Liver (tissue), 9 donors: Measurements from ENCODE around the gene PIR. TPM values are rescaled to one million over a fixed set of nuclear protein-coding genes. Genes with fewer than 3 reads are reported as not detected.

Experiments
- DNase-seq: peaks from one replicate; pipeline ENCODE4 v3.0.0-alpha.2; 2017; ENCODE audit warnings: low spot score
- H3K27ac ChIP-seq, 2 donors: one replicate each; pipeline ENCODE4 v1.7.0; 2013; ENCODE audit warnings: inconsistent platforms in 2 of 2, low read length in 2 of 2, control low read depth in 1 of 2, low read depth in 1 of 2, mild to moderate bottlenecking in 1 of 2
- H3K27me3 ChIP-seq, 4 donors: one replicate each; pipeline versions ENCODE4 v1.6.1 to v1.7.0; 2013; ENCODE audit warnings: low read length in 3 of 4, inconsistent platforms in 1 of 4, mild to moderate bottlenecking in 1 of 4, moderate library complexity in 1 of 4; ENCODE audit not compliant: control insufficient read depth in 4 of 4, insufficient read depth in 4 of 4
- H3K36me3 ChIP-seq, 4 donors: one replicate each; pipeline versions ENCODE4 v1.6.1 to v1.7.0; 2013; ENCODE audit warnings: low read length in 3 of 4, mild to moderate bottlenecking in 3 of 4, low read depth in 1 of 4, moderate library complexity in 1 of 4; ENCODE audit not compliant: control insufficient read depth in 4 of 4, insufficient read depth in 3 of 4
- H3K4me1 ChIP-seq, 4 donors: one replicate each; pipeline versions ENCODE4 v1.6.1 to v1.7.0; 2013; ENCODE audit warnings: low read length in 3 of 4, mild to moderate bottlenecking in 3 of 4, moderate library complexity in 1 of 4; ENCODE audit not compliant: control insufficient read depth in 4 of 4, insufficient read depth in 4 of 4
- H3K4me3 ChIP-seq, 3 donors: one replicate each; pipeline versions ENCODE4 v1.6.1 to v1.7.0; 2013; ENCODE audit warnings: low read length in 3 of 3, control low read depth in 1 of 3, low read depth in 1 of 3, mild to moderate bottlenecking in 1 of 3
- H3K9ac ChIP-seq, 2 donors: one replicate each; pipeline ENCODE4 v1.7.0; 2013; ENCODE audit warnings: low read length in 2 of 2, mild to moderate bottlenecking in 2 of 2, moderate library complexity in 2 of 2, control low read depth in 1 of 2, low read depth in 1 of 2
- H3K9me3 ChIP-seq, 4 donors: one replicate each; pipeline versions ENCODE4 v1.6.1 to v1.7.0; 2013; ENCODE audit warnings: low read length in 3 of 4; ENCODE audit not compliant: control insufficient read depth in 4 of 4
- EGR1 ChIP-seq, 2 donors: IDR thresholded peaks; 2 replicates each; pipeline ENCODE4 v1.6.1; 2016 to 2018; ENCODE audit warnings: antibody characterized with exemption in 2 of 2, low read depth in 2 of 2
- FOXA1 ChIP-seq: IDR thresholded peaks from 2 replicates; pipeline ENCODE4 v1.6.1; 2016; ENCODE audit warnings: antibody characterized with exemption
- FOXA2 ChIP-seq: IDR thresholded peaks from 2 replicates; pipeline ENCODE4 v1.6.1; 2016; ENCODE audit warnings: antibody characterized with exemption
- GABPA ChIP-seq, 2 donors: IDR thresholded peaks in 1 of 2; conservative IDR thresholded peaks in 1 of 2; 2 replicates each; pipeline ENCODE4 v1.6.1; 2016; ENCODE audit warnings: antibody characterized with exemption in 2 of 2, mild to moderate bottlenecking in 1 of 2, moderate library complexity in 1 of 2
- HNF4A ChIP-seq, 2 donors: conservative IDR thresholded peaks; 2 replicates each; pipeline ENCODE4 v1.6.1; 2016; ENCODE audit warnings: antibody characterized with exemption in 2 of 2, mild to moderate bottlenecking in 2 of 2
- HNF4G ChIP-seq: IDR thresholded peaks from 2 replicates; pipeline ENCODE4 v1.6.1; 2016; ENCODE audit warnings: antibody characterized with exemption
- JUND ChIP-seq, 2 donors: IDR thresholded peaks; 2 replicates each; pipeline ENCODE4 v1.6.1; 2016; ENCODE audit warnings: antibody characterized with exemption in 2 of 2
- NR2F2 ChIP-seq: IDR thresholded peaks from 2 replicates; pipeline ENCODE4 v1.6.1; 2016; ENCODE audit warnings: antibody characterized with exemption
- RAD21 ChIP-seq, 2 donors: IDR thresholded peaks; 2 replicates each; pipeline ENCODE4 v1.6.1; 2016; ENCODE audit warnings: antibody characterized with exemption in 2 of 2, mild to moderate bottlenecking in 2 of 2
- RXRA ChIP-seq, 2 donors: IDR thresholded peaks; 2 replicates each; pipeline ENCODE4 v1.6.1; 2017 to 2018; ENCODE audit warnings: antibody characterized with exemption in 2 of 2, mild to moderate bottlenecking in 1 of 2
- SP1 ChIP-seq: IDR thresholded peaks from 2 replicates; pipeline ENCODE4 v1.6.1; 2018; ENCODE audit warnings: antibody characterized with exemption, mild to moderate bottlenecking
- TAF1 ChIP-seq: conservative IDR thresholded peaks from 2 replicates; pipeline ENCODE4 v1.6.1; 2016; ENCODE audit warnings: antibody characterized with exemption, mild to moderate bottlenecking
- YY1 ChIP-seq: IDR thresholded peaks from 2 replicates; pipeline ENCODE4 v1.6.1; 2016; ENCODE audit warnings: antibody characterized with exemption, mild to moderate bottlenecking
- WGBS: extraction: QIAGEN DNeasy Blood & Tissue Kit; methylation state at CpG from one replicate; pipeline ENCODE4 v1.1.7; 2013; 5-methylcytosine and 5-hydroxymethylcytosine counted together
- polyA plus RNA-seq, 2 donors: library from polyadenylated mRNA; stranded (reverse) in 1 of 2; unstranded in 1 of 2; fragments of 200-250 nt in 1 of 2; fragments of >200 nt in 1 of 2; fragmentation: Nextera tagmentation in 1 of 2; extraction: Ambion mirVana in 1 of 2; gene quantifications; one replicate each; pipeline versions ENCODE4 v1.2.1 to v1.2.3, GENCODE V29; 2013 to 2015
- total RNA-seq, 2 donors: library from RNA; depleted of rRNA; stranded (reverse); fragments of >200 nt; gene quantifications; one replicate each; pipeline ENCODE4 v1.2.3, GENCODE V29; 2014
- TF ChIP-seq, protein P1 (sequence below): fragments of 150-350 bp; IDR thresholded peaks from 2 replicates; pipeline ENCODE4 v1.5.1; 2017; ENCODE audit warnings: improper control_type of control experiment, low read depth, low read length; ENCODE audit not compliant: missing input control
- TF ChIP-seq, protein P2 (sequence below): IDR thresholded peaks from 2 replicates; pipeline ENCODE4 v1.6.1; 2016; ENCODE audit warnings: antibody characterized with exemption
- TF ChIP-seq, protein P3 (sequence below): IDR thresholded peaks from 2 replicates; pipeline ENCODE4 v1.6.1; 2016; ENCODE audit warnings: antibody characterized with exemption
- TF ChIP-seq, protein P4 (sequence below): IDR thresholded peaks from 2 replicates; pipeline ENCODE4 v1.6.1; 2016; ENCODE audit warnings: antibody characterized with exemption, mild to moderate bottlenecking
- TF ChIP-seq, protein P5 (sequence below): IDR thresholded peaks from 2 replicates; pipeline ENCODE4 v1.6.1; 2016; ENCODE audit warnings: antibody characterized with exemption
- donor health status: healthy.
- donor health status: healthy.
- donor health status: healthy.
- donor health status: healthy.
- donor health status: healthy.

Gene PIR
- total and polyA plus RNA-seq, 4 donors, result 9.0 to 24.7 (median 17.0) TPM

DNA sequence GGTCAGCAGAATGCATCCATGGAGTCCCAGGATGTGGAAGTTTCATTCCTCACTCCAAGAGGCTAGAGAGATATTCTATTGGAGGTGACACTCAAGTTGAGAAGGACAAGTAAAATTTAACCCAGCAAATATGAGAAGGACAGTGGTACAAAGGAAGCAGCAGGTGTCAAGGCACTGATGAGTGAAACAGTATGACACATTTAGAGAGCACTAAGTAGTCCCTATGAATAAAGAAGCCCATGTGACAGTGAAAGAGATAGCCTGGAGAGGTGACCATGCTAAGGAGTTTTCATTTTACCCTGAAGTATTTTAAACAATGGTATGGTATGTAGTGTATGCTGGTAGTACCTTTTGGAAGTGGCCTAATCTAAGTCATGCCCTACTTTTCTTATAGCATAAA is 16.7 kb upstream of the PIR start:
- H3K4me3 ChIP-seq, result no peak overlapping the region
- DNase-seq, result no peak
- H3K4me1 ChIP-seq, result no peaks in the 10 kb centered on the region
- no peaks in the 10 kb centered on the region for H3K9me3 ChIP-seq
- H3K36me3 ChIP-seq, result no peaks in the 10 kb centered on the region
- TF ChIP-seq TAF1, result no peak
- TF ChIP-seq HNF4G, result no peak
- no peak for TF ChIP-seq GABPA (IDR thresholded peaks at IDR 0.05 in 1 of 2, conservative IDR thresholded peaks at IDR 0.05 in 1 of 2)
- no peak for TF ChIP-seq YY1
- TF ChIP-seq, protein P1, sequence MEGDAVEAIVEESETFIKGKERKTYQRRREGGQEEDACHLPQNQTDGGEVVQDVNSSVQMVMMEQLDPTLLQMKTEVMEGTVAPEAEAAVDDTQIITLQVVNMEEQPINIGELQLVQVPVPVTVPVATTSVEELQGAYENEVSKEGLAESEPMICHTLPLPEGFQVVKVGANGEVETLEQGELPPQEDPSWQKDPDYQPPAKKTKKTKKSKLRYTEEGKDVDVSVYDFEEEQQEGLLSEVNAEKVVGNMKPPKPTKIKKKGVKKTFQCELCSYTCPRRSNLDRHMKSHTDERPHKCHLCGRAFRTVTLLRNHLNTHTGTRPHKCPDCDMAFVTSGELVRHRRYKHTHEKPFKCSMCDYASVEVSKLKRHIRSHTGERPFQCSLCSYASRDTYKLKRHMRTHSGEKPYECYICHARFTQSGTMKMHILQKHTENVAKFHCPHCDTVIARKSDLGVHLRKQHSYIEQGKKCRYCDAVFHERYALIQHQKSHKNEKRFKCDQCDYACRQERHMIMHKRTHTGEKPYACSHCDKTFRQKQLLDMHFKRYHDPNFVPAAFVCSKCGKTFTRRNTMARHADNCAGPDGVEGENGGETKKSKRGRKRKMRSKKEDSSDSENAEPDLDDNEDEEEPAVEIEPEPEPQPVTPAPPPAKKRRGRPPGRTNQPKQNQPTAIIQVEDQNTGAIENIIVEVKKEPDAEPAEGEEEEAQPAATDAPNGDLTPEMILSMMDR, result no peak
- TF ChIP-seq SP1, result no peak
- no peak for TF ChIP-seq FOXA2
- no peak for TF ChIP-seq HNF4A (conservative IDR thresholded peaks at IDR 0.05)
- TF ChIP-seq, protein P2, sequence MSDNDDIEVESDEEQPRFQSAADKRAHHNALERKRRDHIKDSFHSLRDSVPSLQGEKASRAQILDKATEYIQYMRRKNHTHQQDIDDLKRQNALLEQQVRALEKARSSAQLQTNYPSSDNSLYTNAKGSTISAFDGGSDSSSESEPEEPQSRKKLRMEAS, result no peak
- TF ChIP-seq, protein P3, sequence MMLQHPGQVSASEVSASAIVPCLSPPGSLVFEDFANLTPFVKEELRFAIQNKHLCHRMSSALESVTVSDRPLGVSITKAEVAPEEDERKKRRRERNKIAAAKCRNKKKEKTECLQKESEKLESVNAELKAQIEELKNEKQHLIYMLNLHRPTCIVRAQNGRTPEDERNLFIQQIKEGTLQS, result no peak
- TF ChIP-seq NR2F2, result no peak
- no peak for TF ChIP-seq RAD21 (IDR thresholded peaks at IDR 0.05)
- TF ChIP-seq FOXA1, result no peak
- TF ChIP-seq, protein P4, sequence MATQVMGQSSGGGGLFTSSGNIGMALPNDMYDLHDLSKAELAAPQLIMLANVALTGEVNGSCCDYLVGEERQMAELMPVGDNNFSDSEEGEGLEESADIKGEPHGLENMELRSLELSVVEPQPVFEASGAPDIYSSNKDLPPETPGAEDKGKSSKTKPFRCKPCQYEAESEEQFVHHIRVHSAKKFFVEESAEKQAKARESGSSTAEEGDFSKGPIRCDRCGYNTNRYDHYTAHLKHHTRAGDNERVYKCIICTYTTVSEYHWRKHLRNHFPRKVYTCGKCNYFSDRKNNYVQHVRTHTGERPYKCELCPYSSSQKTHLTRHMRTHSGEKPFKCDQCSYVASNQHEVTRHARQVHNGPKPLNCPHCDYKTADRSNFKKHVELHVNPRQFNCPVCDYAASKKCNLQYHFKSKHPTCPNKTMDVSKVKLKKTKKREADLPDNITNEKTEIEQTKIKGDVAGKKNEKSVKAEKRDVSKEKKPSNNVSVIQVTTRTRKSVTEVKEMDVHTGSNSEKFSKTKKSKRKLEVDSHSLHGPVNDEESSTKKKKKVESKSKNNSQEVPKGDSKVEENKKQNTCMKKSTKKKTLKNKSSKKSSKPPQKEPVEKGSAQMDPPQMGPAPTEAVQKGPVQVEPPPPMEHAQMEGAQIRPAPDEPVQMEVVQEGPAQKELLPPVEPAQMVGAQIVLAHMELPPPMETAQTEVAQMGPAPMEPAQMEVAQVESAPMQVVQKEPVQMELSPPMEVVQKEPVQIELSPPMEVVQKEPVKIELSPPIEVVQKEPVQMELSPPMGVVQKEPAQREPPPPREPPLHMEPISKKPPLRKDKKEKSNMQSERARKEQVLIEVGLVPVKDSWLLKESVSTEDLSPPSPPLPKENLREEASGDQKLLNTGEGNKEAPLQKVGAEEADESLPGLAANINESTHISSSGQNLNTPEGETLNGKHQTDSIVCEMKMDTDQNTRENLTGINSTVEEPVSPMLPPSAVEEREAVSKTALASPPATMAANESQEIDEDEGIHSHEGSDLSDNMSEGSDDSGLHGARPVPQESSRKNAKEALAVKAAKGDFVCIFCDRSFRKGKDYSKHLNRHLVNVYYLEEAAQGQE, result no peak
- no peak for TF ChIP-seq RXRA (IDR thresholded peaks at IDR 0.05)
- no peak for TF ChIP-seq JUND (IDR thresholded peaks at IDR 0.05)
- TF ChIP-seq, protein P5, sequence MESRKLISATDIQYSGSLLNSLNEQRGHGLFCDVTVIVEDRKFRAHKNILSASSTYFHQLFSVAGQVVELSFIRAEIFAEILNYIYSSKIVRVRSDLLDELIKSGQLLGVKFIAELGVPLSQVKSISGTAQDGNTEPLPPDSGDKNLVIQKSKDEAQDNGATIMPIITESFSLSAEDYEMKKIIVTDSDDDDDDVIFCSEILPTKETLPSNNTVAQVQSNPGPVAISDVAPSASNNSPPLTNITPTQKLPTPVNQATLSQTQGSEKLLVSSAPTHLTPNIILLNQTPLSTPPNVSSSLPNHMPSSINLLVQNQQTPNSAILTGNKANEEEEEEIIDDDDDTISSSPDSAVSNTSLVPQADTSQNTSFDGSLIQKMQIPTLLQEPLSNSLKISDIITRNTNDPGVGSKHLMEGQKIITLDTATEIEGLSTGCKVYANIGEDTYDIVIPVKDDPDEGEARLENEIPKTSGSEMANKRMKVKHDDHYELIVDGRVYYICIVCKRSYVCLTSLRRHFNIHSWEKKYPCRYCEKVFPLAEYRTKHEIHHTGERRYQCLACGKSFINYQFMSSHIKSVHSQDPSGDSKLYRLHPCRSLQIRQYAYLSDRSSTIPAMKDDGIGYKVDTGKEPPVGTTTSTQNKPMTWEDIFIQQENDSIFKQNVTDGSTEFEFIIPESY, result no peak
- H3K27ac ChIP-seq, result no peak overlapping the region
- H3K27me3 ChIP-seq, result no peaks in the 10 kb centered on the region
- H3K9ac ChIP-seq, result no peak overlapping the region

DNA sequence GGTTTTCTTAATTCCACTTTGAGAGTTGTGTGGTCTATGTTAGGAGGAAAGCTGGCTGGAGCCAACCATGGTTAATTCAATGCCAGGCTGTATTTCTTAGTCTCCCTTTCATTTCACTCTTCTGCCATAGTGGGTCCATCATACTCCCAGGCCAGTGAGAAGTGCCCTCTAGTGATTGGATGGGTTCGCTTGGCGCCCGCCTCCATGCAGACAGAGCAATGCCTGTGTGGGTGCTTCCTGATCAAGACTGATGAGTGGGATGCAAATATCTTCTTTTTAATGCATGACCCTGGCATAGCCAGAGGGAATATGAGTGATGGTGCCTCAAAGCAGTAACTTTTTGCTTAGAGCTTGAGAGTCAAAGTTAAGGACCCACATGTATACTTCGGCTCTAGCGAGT is 13.9 kb upstream of the PIR start:
- no peaks in the 10 kb centered on the region for H3K27me3 ChIP-seq
- H3K9ac ChIP-seq, result no peak overlapping the region
- no peak overlapping the region for H3K27ac ChIP-seq
- DNase-seq, result no peak
- H3K4me3 ChIP-seq, result no peak overlapping the region
- no peaks in the 10 kb centered on the region for H3K36me3 ChIP-seq
- WGBS, result 98% methylated on average over 5 of the region's 5 CpGs
- H3K9me3 ChIP-seq, result no peaks in the 10 kb centered on the region
- no peaks in the 10 kb centered on the region for H3K4me1 ChIP-seq
- TF ChIP-seq TAF1 (no peak), JUND (IDR thresholded peaks at IDR 0.05) (no peak), FOXA2 (no peak), RXRA (IDR thresholded peaks at IDR 0.05) (no peak), HNF4A (conservative IDR thresholded peaks at IDR 0.05) (no peak), EGR1 (IDR thresholded peaks at IDR 0.05; ENCODE audit: low read depth in 2 of 2) (no peak), NR2F2 (no peak), RAD21 (IDR thresholded peaks at IDR 0.05) (no peak), GABPA (IDR thresholded peaks at IDR 0.05 in 1 of 2, conservative IDR thresholded peaks at IDR 0.05 in 1 of 2) (no peak), HNF4G (no peak)
- TF ChIP-seq, protein P2, result no peak
- TF ChIP-seq, protein P3, result no peak
- TF ChIP-seq, protein P1, result no peak
- TF ChIP-seq, protein P5, result no peak
